GM12892 (cell line): Measurements from ENCODE around the gene CAMK1D.
"Not testable (repeated sequence)": the region's sequence is repeated elsewhere in the genome, so short reads cannot be mapped to it uniquely, and the experiment has no call there.

Source experiments
- DNase-seq: peaks from one replicate; pipeline ENCODE4 v3.0.0; 2011; ENCODE audit not compliant: insufficient read length
- FAIRE-seq: peaks from 2 replicates; lab custom pipeline; 2011; peaks lifted over from hg19 to GRCh38; lab: Jason Lieb, UNC
- POLR2A ChIP-seq: IDR thresholded peaks from 2 replicates; pipeline ENCODE4 v1.6.1; 2011; ENCODE audit warnings: low read depth, low read length, control low read depth
- POLR2AphosphoS5 ChIP-seq: IDR thresholded peaks from 2 replicates; pipeline ENCODE4 v1.6.1; 2011; ENCODE audit warnings: low read depth, low read length, control low read depth
- TAF1 ChIP-seq: IDR thresholded peaks from 2 replicates; pipeline ENCODE4 v1.6.1; 2011; ENCODE audit warnings: low read depth, mild to moderate bottlenecking, control low read depth, low read length, borderline replicate concordance

The CAMK1D gene

DNA sequence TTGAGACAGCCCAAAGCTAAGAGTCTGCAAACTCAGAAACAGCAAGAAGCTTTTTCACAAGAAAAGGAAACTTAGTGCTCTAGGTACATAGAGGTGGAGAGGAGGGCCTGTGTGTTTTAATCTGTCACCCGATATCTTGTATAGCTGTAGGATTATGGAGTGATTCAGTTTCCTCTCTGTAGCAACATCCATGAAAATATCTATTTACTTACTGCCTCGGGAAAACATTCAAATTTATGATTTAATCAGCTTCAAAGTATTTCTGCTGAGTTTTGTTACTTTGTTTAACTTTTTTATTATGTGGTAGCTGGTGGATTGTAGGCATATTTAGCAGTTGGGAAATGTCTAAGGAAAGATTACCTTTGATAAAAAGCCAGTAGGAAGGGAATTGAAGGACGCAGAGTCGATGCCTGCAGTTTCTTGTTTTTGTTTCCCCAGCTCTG lies 360.2 kb downstream of the CAMK1D start:
- TF ChIP-seq TAF1 (no peak), POLR2A (no peak), POLR2AphosphoS5 (no peak)
- FAIRE-seq (no peak), DNase-seq (no peak)

DNA sequence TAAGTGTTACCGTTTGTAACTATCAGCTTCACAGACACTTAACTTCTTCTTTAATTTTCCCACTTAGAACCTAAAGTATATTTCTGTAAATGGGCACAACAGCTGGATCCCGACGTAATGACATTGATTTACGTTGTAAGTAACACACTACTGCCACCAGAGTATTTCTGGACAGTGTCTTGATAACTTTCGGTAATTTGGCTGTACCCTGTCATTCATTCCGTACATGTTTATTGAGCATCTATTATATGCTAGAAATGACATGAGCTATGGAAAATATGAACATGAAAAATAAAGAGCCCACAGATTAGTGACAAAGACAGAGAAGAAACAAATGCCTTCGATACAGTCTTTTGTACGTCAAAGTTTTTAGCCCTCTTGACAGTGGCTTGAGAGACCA lies 360.8 kb downstream of the CAMK1D start:
- DNase-seq (no peak), FAIRE-seq (no peak)
- no peak for TF ChIP-seq POLR2A
- TF ChIP-seq POLR2AphosphoS5 = no peak
- no peak for TF ChIP-seq TAF1

- peak; percentile 92 for FAIRE-seq
Observed at GRCh38 chr10:12710594-12711349, 361.4 kb downstream of the CAMK1D start.

DNA sequence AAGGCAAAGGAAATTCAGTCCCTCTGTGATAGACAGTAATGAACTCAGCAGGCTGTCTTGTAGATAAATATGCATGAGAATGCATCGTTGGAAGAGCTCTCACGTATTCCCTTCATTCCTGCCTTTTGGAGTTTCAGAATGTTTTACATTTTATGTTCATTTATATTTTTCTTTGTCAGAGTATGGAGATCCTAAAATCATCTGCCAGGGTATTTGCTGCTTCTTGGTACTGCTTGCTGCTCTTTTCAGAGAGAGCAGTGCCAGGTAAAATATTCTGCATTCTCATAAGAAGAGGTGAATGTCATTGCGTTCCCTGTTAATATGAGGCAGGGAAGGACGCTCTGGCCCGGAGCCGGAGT lies 362.0 kb downstream of the CAMK1D start:
- DNase-seq = no peak
- no peak for FAIRE-seq
- TF ChIP-seq POLR2A = no peak
- no peak for TF ChIP-seq POLR2AphosphoS5
- TF ChIP-seq TAF1 = no peak

More at GRCh38 chr10:12710594-12711349, 361.4 kb downstream of the CAMK1D start:
- peak; percentile 44 for DNase-seq
- TF ChIP-seq POLR2AphosphoS5 (no peak), POLR2A (no peak)

DNA sequence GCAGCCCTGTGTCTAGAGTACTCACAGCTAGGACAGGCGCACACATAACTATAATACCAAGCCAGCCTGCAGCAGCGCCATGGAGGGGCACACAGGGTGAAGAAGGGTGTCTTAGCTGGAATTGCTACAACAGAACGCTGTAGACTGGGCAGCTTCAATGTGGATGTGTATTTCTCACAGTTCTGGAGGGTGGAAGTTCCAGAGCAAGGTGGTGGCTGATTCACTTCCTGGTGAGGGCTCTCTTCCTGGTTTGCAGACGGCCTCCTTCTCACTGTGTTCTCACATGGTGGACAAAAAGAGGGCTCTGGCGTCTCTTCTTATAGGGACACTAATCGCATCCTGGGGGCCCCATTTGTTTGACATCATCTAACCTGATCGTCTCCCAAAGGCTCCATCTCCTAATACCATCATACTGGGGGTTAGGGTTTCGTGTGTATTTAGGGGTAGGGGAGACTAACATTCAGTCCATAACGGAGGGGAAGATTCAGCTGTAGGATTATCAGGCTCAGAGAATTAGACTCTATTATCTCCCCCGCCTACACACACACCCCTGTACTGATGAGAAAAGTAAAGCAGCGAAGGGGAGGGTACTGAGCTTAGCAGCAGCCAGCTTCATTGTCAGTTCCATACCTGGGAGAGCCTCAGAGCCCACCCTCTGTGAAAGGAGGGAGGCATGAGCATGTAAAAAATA lies 363.1 kb downstream of the CAMK1D start:
- DNase-seq (no peak), FAIRE-seq (no peak)
- TF ChIP-seq TAF1 (no peak), POLR2A (no peak), POLR2AphosphoS5 (no peak)

- DNase-seq, FAIRE-seq: not testable (repeated sequence)
Observed at GRCh38 chr10:12712984-12713316, 363.6 kb downstream of the CAMK1D start.

DNA sequence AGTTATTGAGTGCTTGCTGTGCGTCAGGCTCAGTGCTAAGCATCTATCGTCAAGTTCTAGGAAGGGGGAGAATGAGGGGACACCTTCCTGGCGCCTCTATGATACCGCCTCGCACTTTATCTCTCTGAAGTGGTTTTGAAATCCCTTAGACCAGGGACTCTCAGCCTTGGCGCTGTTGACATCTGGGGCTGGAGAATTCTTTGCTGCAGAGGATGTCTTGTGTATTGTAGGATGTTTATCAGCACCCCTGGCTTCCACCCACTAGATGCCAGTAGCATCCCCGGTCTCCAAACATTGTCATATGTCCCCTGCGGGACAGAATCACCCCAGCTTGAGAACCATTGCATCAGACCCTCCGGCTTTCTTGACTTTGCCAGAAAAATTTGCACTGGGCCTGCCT lies 366.7 kb downstream of the CAMK1D start:
- TF ChIP-seq POLR2A (no peak), TAF1 (no peak), POLR2AphosphoS5 (no peak)
- no peak for DNase-seq
- no peak for FAIRE-seq

GRCh38 chr10:12717981-12718707 lies 368.8 kb downstream of the CAMK1D start:
- FAIRE-seq (no peak), DNase-seq (no peak)
- TF ChIP-seq POLR2A (no peak), TAF1 (no peak), POLR2AphosphoS5 (no peak)

- TF ChIP-seq POLR2AphosphoS5 (no peak), TAF1 (no peak), POLR2A (no peak)
- FAIRE-seq (no peak), DNase-seq (no peak)
Observed at GRCh38 chr10:12719365-12719764, 370.0 kb downstream of the CAMK1D start.

DNA sequence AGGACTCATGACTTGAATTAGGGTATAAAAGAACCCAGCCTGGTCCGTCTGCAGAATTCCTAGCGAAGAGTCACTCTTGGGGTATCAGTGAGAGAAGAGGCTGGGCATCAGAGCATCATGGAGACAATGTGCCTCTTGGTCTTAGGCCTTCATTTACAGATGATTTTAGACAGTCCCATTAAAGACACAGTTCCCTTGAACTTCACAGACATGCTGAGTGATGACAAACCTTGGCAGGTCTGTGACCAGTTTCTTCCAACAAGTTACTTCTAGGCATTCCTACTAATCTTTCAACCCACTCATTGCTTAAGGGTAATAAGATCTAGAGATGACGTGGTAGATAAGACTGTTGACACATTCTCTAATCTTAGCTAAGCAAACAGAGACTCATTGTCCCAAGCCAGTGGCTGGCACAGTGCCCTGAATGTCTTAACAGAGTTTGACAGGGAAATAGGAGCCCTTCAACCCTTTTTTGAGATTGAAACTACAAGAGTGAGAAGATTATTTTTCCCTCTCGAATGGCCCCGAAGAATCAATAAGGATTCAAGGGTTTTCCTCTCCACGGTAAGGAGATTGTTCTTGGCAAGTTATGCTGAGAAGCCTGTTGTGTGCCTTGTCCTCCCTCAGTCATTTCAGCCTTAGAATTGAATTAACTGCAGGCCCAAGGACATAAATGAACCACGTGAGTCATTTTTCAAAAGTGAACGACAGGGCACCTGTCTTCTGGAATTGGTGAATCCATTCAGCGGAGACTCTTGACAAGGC lies 371.1 kb downstream of the CAMK1D start:
- DNase-seq = no peak
- TF ChIP-seq TAF1 (no peak), POLR2AphosphoS5 (no peak), POLR2A (no peak)
- FAIRE-seq = no peak

DNA sequence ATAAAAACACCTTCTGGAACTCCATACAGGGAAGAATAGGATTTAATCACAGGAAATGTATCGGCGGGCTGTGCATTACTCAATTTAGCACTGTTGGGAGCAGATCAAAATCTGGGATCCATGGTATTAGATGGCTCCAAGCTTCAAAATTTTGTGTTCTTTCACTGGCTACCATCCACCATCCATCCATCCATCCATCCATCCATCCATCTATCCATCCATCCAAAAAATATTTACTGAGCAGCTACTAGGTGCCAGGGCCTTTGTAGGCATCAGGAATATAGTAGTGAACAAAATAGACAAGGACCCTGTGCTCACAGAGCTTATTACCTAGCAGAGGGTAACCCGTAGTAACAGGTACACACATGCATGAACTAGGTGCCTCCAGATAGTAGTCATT lies 372.0 kb downstream of the CAMK1D start:
- DNase-seq (no peak), FAIRE-seq (no peak)
- no peak for TF ChIP-seq TAF1
- TF ChIP-seq POLR2AphosphoS5 = no peak

DNA sequence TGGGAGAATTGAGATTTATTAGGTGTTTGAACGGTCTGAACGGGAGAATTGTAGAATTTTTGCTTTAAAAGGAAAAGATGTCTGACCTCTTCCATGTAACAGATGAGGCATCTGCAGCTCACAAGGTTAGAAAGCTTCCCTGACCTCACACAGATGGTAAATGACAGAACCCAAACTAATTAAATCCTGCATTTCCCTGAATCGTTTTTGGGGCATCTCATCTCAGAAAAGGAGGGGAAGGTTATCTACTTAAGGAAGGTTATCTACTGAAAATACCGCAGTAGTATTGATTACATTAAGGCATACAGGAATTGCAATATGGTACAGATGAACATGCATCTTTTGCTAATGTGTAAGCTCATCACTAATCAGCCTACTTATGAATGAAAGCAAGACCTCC lies 373.9 kb downstream of the CAMK1D start:
- TF ChIP-seq POLR2A = no peak
- TF ChIP-seq TAF1 = no peak
- TF ChIP-seq POLR2AphosphoS5 = no peak
- FAIRE-seq (no peak), DNase-seq (no peak)
